GM12875 (cell line): Measurements from ENCODE around the gene TMEM236.

ENCODE experiments used
- H3K4me3 ChIP-seq: one replicate; pipeline ENCODE4 v1.5.1; 2011; ENCODE audit warnings: low read depth, low read length, control low read depth
- CTCF ChIP-seq: IDR thresholded peaks from 2 replicates; pipeline ENCODE4 v1.5.1; 2011; ENCODE audit warnings: low read depth, mild to moderate bottlenecking, control low read depth, inconsistent platforms, low read length, moderate library complexity, borderline replicate concordance; ENCODE audit not compliant: insufficient read depth

TMEM236 gene

DNA sequence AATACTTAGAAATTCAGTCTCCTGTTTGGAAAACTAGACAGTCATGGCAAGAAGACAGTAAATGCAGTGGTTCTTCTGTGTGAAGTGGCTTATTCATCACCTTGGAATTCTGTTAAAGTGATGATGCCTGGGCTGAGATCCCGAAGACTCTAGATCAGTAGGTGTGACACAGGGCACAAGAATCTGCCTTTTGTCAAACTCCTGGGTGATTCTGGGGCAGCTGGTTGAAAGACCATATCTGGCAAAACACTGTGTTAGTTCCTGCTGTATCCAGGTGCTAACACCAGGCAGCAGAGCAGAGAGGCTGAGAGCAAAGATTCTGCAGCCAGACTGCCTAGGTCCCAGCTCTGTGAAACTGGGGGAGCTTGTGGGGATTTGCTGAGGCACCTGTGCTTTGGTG is 83.7 kb downstream of the TMEM236 start:
- H3K4me3 ChIP-seq = no peak overlapping the region
- no peak for TF ChIP-seq CTCF

- no peak for TF ChIP-seq CTCF
- H3K4me3 ChIP-seq = no peak overlapping the region
Measured at GRCh38 chr10:17836942-17837341, 84.9 kb downstream of the TMEM236 start.

GRCh38 chr10:17838080-17838648 is 86.2 kb downstream of the TMEM236 start:
- TF ChIP-seq CTCF = no peak

DNA sequence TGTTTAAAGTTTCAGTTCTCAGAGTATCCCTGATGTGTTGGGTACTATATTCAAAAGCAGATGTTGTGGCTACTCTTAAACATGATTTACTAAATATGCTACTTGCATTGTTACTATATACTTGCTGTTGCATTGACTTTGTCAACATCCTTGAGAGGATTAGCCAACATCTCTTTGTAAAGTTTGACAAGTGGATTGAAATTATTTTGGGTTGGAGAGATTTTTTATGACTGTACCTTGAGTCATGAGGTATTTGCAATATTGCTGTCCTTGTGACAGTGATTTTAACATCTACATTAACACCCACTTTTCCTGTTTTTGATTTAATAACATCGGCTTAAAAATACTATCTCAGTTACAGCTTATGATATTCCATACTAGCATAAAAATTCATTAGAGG is 89.0 kb downstream of the TMEM236 start:
- TF ChIP-seq CTCF = no peak
- no peak overlapping the region for H3K4me3 ChIP-seq

More at GRCh38 chr10:17838080-17838648, 86.2 kb downstream of the TMEM236 start:
- no peak overlapping the region for H3K4me3 ChIP-seq

- no peak for TF ChIP-seq CTCF
- no peak overlapping the region for H3K4me3 ChIP-seq
Measured at GRCh38 chr10:17842641-17843040, 90.6 kb downstream of the TMEM236 start.

DNA sequence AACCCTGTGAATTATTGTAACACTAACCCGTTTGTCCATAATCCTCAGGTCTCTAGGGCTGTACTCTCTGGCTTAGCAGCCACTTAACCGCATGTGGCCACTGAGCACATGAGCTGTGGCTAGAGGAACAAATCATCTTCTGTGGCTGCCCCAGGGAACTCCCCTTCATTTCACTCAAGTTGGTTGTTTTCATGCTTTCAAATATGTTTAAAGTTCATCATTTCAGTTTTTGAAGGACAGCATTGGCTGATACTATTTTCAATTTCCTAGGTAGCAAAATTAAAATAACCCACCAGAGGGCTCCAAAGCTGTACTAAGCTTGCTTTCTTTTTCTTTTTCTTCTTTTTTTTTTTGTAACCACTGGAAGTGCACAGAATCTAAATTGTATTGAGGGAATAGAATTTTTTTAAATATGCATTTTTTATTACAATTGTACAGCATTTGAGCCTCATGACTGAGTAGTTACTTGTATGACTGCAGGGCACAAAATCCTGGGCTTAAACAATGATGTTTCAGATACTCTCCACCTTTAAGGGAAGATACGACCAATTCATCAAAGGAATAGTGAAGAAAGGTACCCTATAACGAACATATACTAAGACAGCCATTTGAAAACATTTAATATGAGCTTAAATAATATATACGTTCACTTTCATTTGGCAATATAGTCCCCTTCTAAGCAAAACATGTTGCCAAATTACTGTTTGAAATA is 95.7 kb downstream of the TMEM236 start:
- TF ChIP-seq CTCF = peak; percentile 5; the same call in 1 of the 2 replicates
- no peak overlapping the region for H3K4me3 ChIP-seq

GRCh38 chr10:17848646-17849045 is 96.6 kb downstream of the TMEM236 start:
- no peak for TF ChIP-seq CTCF
- no peak overlapping the region for H3K4me3 ChIP-seq
